CD4-positive, alpha-beta T cell treated with Interleukin-21 for 1 hour (primary cell): ENCODE results near the gene GPC4.

Experiments
- DNase-seq: peaks from one replicate; pipeline ENCODE4 v3.0.0-alpha.2; 2020

The GPC4 gene

GRCh38 chrX:133410550-133410949 is 4.7 kb downstream of the GPC4 start:
- no peak for DNase-seq

DNA sequence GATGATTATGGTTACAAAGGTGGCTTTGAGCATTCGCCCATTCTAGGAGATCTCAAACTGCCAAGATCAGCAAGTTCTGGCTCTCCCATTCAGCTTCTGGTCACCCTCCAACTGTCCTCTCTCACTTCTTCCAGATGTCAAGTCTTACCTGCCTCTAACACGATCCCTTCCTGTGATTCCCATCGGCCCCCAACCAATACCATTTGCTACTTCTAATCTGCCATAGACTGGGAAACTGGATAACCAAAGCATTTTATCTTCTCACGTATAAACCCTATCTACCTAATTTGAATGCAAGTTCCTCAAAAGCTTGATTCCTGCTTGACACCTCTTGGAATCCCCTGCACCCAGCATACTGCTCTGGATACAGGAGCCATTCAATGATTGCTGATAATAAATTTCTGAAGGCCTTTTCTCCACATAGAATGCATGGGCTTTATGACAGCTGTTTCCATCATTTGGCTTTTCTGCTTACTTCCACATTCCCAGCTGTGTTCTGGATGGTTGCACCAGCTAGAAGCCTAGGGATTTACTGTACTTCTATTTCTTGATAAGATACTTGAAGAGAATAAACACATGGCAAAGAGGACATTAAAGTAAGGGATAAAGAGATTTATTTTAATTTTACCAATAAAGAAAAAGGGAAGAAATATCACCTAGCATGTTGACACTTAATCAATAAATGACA is 9.6 kb downstream of the GPC4 start:
- DNase-seq = no peak

DNA sequence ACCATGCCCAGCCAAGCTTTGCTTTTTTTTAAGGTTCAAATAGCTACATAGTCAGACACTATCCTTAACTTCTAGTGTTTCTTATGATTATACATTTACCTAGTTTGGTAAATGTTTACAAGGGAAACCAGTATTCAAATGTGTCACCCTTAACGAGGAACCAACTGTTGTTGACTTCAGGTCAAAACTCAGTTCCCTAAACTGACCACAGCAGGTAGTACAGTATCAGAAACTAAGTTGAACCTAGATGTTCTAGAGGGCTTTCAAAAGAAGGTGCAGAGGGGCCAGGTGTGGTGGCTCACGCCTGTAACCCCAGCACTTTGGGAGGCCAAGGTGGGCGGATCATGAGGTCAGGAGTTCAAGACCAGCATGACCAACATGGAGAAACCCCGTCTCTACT is 11.3 kb downstream of the GPC4 start:
- no peak for DNase-seq

DNA sequence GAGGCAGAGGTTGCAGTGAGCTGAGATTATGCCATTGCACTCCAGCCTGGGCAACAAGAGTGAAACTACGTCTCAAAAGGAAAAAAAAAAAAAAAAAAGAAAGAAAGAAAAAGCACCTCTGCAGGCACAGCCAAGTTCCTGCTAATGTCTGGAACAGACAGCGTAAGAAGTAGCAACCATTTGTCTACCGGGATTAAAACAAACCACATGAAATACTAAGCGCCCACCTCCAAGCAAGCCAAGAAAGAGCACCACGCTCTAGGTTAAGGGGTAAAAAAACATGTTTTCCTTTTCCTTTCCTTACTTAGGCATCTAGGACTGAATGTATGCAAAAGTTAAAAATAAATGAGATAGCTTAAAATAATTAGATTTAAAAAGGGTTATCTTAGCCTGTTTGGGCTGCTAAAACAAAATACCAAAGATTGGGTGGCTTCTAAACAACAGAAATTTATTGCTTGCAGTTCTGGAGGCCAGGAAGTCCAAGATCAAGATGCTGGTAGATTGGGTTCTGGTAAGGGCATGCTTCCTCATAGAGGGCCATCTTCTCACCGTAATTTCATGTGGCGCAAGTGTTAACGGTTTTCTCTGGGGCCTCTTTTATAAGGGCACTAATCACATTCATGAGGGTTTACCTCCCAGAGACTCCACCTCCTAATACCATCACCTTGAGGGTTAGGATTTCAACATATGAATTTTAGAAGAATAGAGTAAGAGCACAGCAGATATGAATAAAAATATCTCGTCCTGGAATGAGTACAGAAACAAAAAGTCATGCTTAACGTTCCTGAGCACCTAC is 12.3 kb downstream of the GPC4 start:
- DNase-seq = no peak

GRCh38 chrX:133402042-133402453 is 13.2 kb downstream of the GPC4 start:
- DNase-seq = no peak

DNA sequence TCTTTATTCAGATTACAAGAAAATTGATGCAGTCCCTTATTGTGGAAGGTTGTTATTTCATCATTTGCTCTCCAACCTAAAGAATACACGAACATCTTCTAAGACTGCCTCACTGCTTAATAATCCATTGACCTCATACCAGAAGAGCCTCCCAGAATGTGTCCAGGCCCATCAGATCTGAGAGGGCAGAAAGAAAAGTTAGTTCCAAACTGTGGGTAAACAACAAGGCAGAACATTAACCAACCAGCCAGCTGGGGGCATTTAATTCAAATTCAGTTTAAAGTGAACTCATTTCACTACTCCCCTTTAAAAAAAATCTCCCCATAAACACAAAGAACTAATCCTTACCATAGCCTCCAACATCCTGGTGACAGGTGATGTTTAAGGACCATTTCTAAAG is 13.8 kb downstream of the GPC4 start:
- no peak for DNase-seq

GRCh38 chrX:133399411-133399810 is 15.9 kb downstream of the GPC4 start:
- DNase-seq = no peak

GRCh38 chrX:133394765-133395164 is 20.5 kb downstream of the GPC4 start:
- DNase-seq = no peak

DNA sequence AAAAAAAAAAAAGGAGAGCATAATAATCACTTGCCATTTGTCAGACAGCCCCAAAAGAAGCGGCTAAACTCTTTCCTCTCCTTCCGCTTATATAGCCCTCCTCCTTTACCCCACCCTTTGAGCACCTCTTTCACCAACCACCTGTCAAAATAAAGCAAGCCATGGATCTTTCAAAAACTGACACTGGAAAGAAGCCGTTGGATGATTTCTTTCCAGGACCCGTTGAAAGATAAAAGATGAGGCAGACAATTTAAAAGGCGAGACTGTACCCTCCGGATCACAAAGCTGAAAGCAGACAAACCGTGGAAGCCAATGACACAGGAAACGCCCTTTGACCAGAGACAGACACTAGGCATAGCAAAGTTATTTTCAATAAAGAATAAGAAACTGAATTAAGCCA is 22.6 kb downstream of the GPC4 start:
- no peak for DNase-seq

- no peak for DNase-seq
These were observed 24.2 kb downstream of the GPC4 start for GRCh38 chrX:133391111-133391510.

- DNase-seq = no peak
These were observed 24.6 kb downstream of the GPC4 start for GRCh38 chrX:133390676-133391075.

DNA sequence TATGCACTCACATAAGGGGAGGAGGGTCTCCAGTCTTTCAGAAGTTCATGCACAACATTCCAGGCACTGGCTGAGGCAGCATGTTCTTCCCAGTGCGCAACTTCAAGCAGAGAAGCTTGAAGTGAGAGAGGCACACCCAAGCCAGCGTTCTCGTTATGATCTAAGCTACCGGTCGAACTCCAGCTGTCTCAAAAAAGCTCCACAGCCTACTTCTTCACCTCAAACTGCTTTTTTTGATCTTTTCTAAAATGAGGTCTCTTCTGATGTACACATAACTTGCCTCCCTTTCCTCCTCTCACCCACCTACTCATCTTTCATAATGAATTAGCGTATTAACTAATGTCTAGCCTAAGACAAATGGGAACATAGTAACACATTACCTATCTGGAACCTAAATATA is 25.3 kb downstream of the GPC4 start:
- DNase-seq = no peak

DNA sequence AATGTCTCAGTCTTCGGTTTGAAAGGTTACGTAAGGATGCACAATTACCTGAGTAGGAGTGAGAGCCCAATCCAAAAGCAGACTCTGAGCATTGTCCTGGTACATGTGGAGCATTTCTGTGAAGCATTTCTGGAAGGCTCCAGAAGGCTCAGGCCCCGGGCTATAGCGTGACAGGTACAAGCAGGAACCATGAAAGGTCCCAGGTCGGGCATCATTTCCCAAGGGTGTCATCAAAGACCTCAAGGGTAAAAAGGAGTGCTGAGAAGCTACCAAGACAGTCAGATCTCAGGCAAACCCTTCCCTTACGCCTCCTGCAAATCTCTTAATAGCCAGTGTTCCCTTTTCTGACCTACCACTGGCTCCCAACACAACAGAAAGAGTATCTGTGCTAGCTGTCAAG is 30.8 kb downstream of the GPC4 start:
- DNase-seq = no peak

DNA sequence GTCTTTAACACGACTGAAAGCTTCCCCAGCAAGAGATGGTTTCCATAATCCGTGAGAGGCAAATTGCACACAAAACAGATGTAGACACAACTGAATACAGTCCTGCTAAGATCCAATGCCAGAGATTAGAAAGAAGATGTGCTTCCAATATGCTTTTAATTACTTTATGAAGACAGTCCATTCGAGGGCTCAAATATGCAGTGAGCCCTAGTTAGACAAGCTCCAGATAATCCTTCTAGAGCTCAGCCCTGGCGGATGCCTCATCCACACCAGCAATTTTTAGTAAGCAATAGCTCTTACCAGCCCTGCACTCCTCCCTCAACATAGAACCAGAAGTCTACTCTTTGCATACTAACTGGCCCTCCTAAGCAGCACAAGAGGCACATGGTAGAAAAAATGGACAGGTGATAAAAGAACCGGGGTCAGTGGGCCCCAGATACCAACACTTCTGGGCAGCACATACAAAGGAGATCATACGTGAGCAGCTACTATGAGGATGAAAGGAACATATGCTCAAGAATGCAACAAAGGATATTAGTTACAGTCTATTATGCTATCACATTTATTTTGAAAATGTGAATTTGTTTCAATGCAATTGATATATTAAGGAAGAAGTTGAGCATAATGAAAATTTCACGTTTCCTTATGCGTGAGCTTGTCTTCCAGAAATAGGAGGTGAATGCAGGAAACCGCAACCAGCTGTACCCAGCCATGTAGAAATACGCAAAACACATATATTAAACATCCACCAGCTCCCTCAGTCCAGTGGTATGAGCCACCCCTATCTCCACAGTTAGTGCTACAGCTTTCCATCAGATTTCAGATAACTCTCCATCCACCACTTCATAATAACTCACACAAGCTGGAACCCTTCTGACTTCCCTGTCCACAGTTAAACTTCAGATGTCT is 34.3 kb downstream of the GPC4 start:
- no peak for DNase-seq

DNA sequence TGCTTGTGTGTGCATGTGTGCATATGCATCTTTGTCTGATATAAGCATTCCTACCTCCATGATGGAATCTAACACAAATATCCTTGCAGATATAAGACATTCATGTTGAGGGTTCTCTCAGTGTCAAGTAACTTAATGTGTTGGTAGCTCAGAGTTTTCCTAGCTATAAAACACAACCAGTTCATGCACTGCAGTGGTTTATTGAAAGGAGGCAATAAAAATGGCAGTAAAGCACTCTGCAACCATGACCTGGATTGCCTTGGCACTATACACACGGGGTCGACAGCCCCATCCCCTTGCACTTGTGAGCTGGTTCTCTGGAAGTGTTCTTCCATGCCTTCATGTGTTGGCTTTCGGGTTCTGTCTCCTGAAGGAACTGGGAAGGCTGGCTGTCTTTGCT is 38.9 kb downstream of the GPC4 start:
- no peak for DNase-seq

DNA sequence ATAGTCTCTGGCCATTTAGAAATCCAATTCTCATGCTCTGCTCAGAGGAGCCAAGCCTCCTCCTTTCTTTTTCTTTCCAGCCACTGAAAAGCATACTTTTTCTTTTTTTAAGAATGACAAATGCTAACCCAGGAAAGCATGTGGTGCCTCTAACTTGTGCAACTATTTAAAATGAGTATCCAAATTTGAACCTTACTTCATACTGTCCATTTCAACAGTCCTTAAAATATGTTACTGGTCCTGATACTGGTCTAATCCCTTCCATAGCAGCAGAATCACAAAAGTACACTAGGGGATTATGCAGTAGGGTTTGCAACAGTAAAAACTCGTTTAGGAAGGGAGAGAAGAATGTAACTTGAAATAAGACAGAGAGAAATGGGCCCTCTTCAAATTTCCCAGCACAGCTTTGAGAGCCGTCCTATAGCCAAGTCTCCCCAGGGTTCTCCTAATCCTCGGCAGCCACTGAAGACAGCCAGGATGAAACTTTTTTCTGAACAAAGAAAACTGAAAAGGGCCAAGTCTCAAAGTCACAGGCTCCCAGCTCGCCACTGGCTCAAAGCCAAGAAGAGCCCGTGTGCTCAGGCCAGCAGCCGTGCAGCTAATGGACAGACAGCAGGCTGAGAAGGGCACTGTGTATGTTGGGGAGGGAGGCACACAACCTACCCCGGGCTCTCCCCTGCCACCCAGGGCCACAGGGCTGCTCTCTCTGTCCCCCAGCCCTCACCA is 39.5 kb downstream of the GPC4 start:
- DNase-seq = no peak

- no peak for DNase-seq
These were observed 40.4 kb downstream of the GPC4 start for GRCh38 chrX:133374874-133375387.

GRCh38 chrX:133373386-133374079 is 41.8 kb downstream of the GPC4 start:
- no peak for DNase-seq

- DNase-seq = no peak
These were observed 44.5 kb downstream of the GPC4 start for GRCh38 chrX:133370696-133371275.

- DNase-seq = no peak
These were observed 46.2 kb downstream of the GPC4 start for GRCh38 chrX:133369065-133369464.

GRCh38 chrX:133366735-133367134 is 48.6 kb downstream of the GPC4 start:
- no peak for DNase-seq
